ENCODE data around the gene PTGDR. TPM values are rescaled to one million over a fixed set of nuclear protein-coding genes. Genes with fewer than 3 reads are reported as not detected.

Gene PTGDR
- total RNA-seq, 1 donor from 2014 or later = not detected

GRCh38 chr14:52263190-52263589, 4.3 kb upstream of the PTGDR start:
- no peak for DNase-seq (ENCODE audit: low read depth)
- no peak for TF ChIP-seq CTCF (conservative IDR thresholded peaks at IDR 0.05; ENCODE audit: low read depth, low read length)

DNA sequence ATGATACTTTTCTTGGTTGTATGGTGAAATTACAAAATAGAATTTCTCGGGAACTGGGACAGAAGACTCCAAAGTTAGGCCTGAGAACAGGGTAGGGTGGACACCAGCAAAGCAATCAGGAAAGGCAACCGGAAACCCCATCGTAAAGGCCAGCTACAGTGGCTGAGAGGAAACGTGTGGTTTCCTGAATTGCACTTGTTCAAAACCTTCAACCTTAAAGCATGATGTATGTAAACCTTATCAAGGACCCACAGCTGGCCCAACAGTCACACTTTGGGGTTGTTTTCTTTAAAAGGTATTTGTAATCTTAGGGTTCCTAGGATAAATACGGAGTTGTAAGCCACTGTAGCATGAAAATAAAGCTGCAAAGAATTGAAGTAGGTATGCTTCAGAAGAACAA, 2.2 kb upstream of the PTGDR start:
- H3K4me3 ChIP-seq (ENCODE audit: low read depth, low read length) = no peak overlapping the region
- no peak for DNase-seq (ENCODE audit: low read depth)
- TF ChIP-seq CTCF (conservative IDR thresholded peaks at IDR 0.05; ENCODE audit: low read depth, low read length) = no peak

More at GRCh38 chr14:52263190-52263589, 4.3 kb upstream of the PTGDR start:
- no peak overlapping the region for H3K4me3 ChIP-seq (ENCODE audit: low read depth, low read length)

GRCh38 chr14:52266179-52266578, 1.3 kb upstream of the PTGDR start:
- no peak for DNase-seq (ENCODE audit: low read depth)
- no peak for TF ChIP-seq CTCF (conservative IDR thresholded peaks at IDR 0.05; ENCODE audit: low read depth, low read length)
- no peak overlapping the region for H3K4me3 ChIP-seq (ENCODE audit: low read depth, low read length)

DNA sequence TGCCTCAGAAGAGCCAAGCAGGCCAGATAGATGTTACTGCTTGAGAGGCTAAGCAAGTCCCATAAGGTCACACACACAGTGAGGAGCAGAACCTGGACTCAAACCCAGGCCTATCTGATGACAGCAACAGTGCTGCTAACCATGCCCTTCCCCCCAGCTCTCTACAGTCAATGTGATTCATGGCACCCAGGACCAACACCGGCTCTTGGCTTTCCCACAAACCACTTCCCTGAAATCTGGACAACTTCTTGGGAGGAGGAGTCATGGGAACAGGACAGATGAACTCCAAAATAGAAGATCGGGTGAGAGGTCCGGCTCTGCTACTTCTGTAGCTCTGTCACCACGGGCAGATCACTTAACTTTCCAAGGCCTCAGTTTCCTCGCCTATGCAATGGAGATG, 716 bp upstream of the PTGDR start:
- no peak for TF ChIP-seq CTCF (conservative IDR thresholded peaks at IDR 0.05; ENCODE audit: low read depth, low read length)
- no peak overlapping the region for H3K4me3 ChIP-seq (ENCODE audit: low read depth, low read length)
- DNase-seq (ENCODE audit: low read depth) = no peak

- DNase-seq (ENCODE audit: low read depth) = no peak
- H3K4me3 ChIP-seq (ENCODE audit: low read depth, low read length) = no peak overlapping the region
- no peak for TF ChIP-seq CTCF (conservative IDR thresholded peaks at IDR 0.05; ENCODE audit: low read depth, low read length)
Measured at GRCh38 chr14:52268279-52269061, 972 bp downstream of the PTGDR start.

DNA sequence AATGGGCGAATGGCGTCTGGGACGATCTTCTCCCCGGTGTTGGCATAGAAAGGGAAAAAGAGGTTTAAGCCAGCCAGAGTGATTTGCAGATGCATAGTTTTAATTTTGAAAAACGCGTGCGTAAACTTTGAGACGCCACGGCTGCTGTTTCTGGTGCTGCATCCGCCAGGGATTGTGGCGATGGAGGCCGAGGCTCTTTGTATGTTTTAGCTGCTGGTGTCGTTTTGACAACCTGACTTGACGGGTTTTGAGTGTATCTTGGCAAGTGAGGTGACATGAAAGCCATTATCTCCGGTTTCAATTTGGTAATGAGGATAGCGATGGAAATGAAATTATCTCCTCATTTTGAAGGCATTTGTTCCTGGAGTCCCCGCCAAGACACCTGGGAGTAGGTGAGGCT, 1.6 kb downstream of the PTGDR start:
- no peak overlapping the region for H3K4me3 ChIP-seq (ENCODE audit: low read depth, low read length)
- no peak for TF ChIP-seq CTCF (conservative IDR thresholded peaks at IDR 0.05; ENCODE audit: low read depth, low read length)
- no peak for DNase-seq (ENCODE audit: low read depth)

DNA sequence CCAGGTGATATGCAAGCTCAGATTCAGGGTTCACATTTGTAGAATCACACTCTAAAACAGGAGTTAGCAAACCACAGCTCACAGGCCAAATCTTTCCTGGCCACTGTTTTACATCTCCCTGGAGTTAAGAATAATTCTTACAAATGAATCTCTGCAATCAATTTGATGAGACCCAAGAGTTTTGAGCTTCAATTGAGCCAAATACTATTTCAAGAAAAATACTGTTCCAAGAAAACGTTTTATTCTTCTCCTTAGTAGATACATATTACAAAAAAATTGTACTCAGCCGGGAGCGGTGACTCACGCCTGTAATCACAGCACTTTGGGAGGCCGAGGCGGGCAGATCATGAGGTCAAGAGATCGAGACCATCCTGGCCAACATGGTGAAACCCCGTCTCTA, 2.5 kb downstream of the PTGDR start:
- H3K4me3 ChIP-seq (ENCODE audit: low read depth, low read length) = no peak overlapping the region
- DNase-seq (ENCODE audit: low read depth) = no peak
- no peak for TF ChIP-seq CTCF (conservative IDR thresholded peaks at IDR 0.05; ENCODE audit: low read depth, low read length)

Data from epithelial cell of proximal tubule (primary cell).